ENCODE results near the gene SLC25A4.

The SLC25A4 gene

DNA sequence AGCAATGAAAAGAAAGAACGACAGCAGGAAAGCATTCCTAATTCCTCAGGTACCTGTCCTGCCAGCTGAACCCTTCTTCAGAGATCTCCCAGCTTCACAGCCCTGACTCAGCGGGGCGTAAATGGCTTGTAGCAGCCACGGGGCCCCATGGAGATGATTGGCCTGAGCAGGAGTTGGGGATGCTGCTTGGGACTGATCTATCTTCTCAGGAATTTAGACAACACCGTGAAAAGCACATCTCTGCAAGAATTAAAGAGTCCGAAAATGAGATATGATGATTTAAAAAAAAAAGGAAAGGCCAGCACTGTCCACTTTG is 22.5 kb upstream of the SLC25A4 start:
- no peak for DNase-seq (ENCODE audit: low read depth)

DNA sequence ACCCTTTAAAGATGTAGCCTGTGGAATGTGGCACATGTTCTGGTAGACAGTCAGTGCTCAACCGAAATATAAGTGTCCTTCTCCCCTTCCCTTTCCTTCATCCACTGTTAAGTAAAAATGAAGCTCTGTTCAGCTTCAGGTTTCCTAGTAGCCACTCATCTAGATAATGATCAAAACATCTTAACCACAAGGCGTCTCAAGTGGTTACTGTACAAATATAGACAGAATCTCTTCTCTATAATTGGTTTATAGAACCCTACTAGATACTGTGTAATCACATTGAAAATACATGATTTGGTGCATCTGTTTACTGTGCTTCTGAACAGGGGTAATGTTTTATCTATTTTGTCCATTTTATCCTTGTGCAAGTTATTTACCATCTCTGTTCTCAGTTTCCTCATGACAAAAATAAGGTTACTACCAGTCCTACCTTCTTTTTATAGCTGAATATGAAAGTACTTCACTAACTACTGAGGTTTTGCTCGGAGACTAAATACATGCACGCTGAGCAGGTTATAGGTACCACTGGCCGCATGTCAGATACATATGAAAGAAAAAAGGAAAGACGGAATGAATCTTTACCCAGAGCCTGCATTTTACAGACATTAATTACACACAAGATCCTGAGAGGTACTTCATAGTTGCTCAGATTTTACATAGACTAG is 20.3 kb upstream of the SLC25A4 start:
- DNase-seq (ENCODE audit: low read depth): no peak

DNA sequence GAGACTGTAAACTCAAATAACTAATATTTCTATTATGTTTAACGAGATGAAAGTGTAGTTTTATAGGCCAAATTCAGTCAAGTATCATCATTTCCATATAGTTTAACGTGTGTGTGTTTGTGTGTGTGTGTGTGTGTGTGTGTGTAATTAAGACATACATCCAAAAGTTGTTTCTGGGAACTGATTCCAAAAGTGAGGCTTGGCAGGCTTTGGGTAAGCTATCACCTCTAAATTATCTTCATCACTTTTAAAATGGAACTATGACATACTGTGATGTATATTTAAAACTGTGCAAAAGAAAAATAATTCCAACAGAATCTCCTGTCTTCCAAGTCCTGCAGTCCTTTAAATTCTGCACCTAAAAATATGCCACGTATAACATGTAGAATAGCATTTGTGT is 19.1 kb upstream of the SLC25A4 start:
- DNase-seq (ENCODE audit: low read depth): no peak

DNA sequence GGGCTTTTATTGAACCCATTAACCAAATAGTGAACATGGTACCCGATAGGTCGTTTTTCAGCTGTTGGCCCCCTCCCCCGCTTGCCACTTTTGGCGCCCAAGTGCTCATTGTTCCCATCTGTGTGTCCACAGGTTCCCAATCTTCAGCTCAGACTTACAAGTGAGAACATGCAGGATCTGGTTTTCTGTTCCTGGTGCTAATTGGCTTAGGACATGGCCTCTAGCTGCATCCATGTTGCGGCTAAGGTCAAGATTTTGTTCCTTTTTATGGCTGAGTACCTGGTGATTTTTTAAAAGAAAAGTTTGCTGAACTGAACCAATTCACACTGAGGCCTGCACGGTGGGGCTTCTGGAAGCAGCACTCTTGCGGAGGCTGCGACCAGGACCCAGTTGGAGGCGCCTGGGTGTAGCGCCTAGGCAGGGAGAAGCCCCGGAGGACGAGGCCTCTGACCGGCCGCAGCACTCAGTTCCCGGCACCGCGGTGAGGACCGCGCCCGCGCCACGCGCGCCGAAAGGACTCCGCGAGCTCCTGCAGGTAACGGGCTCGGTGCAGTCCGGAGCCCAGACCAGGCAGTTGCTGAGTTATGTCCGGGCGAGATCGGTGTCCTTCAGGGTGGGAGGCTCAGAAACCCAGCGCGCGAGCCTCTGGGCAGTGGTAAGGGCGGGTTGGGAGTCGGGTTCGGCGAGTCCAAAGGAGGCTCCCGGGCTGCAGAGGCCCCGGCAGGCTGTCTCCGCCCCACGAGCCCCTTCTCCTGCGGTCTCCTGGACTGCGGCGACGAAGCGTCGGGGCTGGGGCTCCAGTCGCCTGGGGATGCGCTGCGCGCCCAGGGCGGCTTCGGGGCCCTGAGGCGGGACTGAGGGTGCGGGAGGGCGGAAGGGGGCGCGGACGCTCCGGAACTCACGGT is 15.8 kb upstream of the SLC25A4 start:
- no peak for DNase-seq (ENCODE audit: low read depth)

DNA sequence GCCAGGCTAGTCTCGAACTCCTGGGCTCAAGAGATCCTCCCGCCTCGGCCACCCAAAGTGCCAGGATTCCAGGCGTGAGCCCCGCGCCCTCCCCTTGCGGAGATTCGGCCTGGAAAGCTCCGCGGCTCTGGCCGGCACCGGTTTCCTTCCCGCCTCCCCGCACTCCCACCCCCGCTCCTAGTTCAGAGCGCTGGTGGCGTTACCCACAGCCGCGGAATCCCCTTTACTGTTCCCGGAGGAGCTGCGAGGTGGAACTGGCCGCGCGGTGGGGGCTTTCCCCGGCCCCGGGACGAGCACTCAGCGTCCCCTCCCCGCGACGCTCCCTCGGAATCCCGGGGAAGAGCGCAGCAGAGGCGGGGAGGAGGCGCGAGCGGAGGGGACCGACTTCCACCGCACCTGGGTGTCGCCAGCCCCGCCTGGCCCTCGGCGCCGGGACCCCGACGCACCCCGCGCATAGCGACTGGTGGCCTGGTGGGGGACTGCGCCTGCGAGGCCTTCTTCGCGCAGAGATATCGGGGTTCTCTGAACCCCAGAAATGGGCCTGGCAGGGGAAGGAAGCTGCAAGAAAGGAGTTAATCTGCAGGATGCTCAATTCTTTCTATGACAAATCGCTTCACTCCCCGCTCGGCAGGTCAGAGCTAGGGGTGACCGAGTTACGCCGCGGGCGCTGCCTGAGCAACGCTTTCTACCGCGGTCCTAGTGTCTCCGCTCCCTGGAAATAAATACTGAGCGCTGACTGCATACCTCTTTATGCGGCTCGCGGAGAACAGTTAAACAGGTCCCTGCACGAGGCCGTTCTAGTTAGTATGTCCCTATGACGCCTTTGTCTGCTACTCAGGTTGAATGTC is 14.6 kb upstream of the SLC25A4 start:
- no peak for DNase-seq (ENCODE audit: low read depth)

DNA sequence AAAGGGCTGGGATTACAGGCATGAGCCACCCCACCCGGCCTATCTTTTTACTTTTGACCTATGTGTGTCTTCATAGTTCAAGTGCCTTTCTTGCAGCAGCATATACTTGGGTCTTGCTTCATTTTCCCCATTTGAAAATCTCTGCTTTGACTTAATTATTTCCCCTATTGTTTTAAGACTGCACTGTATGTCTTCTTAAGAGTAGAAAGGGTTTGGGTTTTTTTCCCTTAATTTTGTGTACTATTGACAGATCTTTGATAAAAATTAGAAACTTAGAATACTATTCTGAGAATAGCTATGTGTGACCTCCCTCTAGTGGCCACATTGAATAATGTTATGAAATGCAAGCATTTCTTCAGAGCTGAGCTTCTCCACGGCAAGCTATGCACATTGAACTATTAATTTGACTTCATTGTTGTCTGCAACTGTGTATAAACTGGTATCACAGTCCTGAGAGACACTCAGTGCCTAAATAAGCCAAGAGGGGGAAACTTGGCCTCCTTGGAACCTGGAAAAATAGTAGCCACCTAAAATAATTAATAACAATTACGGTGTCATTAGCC is 8.7 kb upstream of the SLC25A4 start:
- DNase-seq (ENCODE audit: low read depth): no peak

DNA sequence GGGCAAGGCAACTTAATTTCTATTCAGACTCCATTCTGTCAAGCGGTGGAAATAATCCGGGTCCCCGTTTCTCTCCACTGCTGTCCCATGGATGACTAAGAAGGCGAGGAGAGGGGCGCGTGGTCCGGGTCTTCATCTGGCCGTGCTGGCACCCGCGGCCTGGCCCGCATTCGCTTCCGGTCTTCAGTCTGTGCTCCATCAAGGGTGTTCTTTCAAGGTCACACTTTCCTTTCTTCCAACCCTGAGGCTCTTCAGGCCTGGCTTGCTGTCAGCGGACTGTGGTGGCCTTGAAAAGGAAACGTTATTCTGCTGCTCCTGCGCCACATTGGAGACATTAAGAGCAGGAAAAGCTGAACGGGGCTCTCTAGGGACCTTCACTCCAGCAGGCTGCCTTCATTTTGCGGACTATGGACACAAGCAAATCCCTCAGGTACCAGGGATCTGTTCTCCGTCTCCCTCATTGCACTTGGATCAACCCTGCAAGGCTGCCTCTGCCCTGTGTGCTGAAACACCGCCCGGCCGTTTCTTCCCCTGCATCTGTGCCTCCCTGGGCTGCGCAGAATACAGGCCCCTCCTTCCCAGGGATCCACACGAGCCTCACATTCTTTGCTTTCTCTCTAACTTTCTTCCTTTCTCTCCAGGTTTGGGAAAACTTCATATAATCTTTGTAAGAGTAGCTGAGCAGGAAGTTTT is 5.7 kb upstream of the SLC25A4 start:
- DNase-seq (ENCODE audit: low read depth): no peak

DNA sequence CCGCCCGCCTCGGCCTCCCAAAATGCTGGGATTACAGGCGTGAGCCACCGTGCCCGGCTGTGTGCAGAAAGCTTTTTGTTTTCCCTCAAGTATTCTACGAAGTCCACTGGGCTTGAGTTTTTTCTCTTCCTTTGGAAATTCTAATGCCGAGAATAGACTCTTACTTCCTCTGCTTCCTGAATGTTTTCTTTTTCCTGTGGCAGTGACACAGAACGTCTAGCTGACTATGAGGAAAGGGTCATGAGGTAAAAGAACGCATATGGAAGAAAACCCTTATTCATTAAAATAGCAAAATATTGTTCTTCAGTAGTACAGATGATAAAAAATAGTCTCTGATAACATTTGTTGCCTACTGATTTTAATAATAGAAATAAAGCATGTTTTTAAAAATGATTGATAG is 4.9 kb upstream of the SLC25A4 start:
- DNase-seq (ENCODE audit: low read depth): no peak

DNA sequence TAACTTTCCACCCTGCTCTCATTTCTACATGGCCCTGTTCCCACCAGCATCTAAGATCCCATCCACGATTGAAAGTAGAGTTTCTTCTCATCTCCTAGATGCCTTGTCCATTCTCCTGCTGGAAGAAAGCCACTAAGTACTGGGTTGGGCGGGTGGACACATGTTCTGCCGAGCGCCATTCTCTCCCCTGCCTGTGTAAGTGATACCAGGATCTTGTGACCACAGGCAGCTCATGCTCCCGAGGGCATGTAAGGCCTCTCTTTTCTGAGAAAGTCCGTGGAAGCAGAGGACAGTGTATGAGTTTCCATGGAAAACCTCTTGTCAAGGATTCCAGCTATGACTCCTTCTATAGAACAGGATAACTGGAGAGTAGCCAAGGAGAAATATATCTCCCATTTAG is 3.3 kb upstream of the SLC25A4 start:
- DNase-seq (ENCODE audit: low read depth): no peak

DNA sequence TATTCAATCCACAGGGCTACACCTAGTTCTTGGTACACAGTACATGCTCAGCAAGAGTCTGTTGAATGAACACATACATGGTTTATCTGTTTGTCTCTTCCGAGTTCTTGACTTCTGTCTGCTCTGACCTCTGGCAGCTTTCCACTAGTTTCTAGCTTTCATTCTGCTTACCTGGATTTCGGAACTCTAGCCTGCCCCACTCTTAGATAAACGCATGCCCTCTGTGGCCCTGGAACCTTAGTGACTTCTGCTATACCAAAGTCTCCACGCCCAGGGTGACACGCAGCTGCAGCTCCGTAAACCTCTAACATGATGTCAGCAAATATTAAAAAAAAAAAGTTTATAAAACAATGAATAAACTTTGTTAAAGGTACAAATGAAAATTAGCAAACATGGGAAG is 1.3 kb upstream of the SLC25A4 start:
- DNase-seq (ENCODE audit: low read depth): no peak

DNA sequence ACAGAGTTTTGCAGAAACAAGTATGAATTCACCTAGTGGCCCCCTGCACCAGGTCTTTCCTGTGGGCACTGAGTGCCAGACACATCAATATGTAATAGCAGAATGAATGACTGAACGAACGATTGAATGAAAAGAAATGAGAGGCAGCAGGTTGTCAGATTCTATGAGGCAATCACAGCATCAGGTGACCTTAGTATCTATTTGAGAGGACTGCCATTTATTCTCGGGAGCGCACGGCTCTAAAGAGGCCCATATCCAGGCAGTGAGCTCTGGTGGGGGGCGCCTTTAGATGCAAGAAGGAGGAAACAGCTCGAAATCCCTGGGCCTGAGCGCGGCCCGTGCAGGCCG is 528 bp upstream of the SLC25A4 start:
- no peak for DNase-seq (ENCODE audit: low read depth)

DNA sequence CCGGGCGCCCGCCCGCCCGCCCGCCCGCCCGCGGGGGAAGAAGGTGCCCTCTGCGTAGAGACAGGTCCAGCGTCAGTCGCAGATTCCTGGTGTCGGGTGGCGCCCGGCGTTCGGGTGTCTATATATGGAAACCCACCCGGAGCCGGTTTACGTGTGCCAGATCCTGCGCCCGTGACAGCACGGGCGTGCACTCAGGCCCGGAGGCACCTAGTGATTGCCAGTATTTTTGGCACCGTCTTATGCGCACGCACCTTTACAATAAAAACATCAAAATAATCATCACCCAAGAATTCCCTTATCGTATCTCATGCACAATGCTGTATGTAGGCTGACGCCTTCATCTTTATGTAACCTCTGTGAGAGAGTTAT is 519 bp downstream of the SLC25A4 start:
- no peak for DNase-seq (ENCODE audit: low read depth)

DNA sequence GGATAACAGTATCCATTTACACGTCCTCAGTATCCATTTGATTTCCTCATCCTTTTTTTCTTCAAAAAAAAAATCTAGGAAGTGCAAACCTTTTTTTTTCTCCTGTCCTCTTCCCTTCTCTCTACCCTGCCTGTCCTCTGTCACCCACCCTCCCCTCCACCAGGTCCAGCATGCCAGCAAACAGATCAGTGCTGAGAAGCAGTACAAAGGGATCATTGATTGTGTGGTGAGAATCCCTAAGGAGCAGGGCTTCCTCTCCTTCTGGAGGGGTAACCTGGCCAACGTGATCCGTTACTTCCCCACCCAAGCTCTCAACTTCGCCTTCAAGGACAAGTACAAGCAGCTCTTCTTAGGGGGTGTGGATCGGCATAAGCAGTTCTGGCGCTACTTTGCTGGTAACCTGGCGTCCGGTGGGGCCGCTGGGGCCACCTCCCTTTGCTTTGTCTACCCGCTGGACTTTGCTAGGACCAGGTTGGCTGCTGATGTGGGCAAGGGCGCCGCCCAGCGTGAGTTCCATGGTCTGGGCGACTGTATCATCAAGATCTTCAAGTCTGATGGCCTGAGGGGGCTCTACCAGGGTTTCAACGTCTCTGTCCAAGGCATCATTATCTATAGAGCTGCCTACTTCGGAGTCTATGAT is 1.7 kb downstream of the SLC25A4 start:
- no peak for DNase-seq (ENCODE audit: low read depth)

DNA sequence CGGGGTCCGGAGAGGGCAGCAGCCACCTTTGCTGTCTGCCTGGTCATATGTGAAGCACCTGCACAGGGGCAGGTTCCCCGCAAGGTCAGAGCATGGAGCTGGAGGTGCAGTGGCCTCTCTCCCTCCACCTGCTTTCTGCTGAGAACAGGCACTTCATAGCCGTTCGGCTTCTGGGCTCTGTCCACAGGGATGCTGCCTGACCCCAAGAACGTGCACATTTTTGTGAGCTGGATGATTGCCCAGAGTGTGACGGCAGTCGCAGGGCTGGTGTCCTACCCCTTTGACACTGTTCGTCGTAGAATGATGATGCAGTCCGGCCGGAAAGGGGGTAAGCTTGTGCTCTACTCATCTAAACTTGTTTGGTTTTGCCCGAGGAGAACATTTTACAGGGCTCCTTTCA is 2.5 kb downstream of the SLC25A4 start:
- no peak for DNase-seq (ENCODE audit: low read depth)

DNA sequence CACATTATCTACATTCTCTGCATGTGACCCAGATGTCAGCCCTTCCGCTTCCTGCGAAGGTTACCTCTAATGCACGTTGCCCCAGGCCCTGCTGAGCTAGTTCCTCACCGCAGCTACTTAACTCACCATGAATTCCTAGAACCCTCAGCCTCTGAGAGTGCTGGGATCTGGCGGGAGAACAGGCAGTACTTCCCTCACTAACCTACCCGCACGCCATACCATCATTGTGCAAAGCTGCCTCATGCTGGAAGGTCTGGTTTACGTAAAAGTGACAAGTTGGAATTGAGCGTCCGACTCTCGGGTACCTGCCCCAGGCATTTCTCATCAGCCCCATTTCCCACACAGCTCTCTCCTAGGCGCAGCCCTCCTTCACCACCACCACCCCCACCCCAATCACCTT is 6.3 kb downstream of the SLC25A4 start:
- DNase-seq (ENCODE audit: low read depth): no peak

DNA sequence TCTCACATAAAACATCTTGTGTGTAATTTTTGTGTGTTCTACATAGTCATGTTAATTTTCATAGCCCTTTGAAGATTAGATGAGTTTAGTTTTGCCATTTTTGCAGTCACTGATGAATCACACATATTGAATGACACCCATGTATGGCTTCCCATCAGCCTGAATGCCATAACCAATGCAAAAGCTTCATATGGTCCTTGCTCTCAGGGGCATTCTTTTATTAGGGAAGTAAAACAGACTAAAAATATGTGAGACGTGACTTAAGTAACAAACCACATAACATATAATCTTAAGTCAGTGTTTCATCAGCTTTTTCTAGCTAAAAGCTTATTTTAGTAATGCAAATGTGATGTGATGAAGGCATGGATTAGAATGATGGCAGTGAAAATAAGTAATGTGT is 8.2 kb downstream of the SLC25A4 start:
- no peak for DNase-seq (ENCODE audit: low read depth)

DNA sequence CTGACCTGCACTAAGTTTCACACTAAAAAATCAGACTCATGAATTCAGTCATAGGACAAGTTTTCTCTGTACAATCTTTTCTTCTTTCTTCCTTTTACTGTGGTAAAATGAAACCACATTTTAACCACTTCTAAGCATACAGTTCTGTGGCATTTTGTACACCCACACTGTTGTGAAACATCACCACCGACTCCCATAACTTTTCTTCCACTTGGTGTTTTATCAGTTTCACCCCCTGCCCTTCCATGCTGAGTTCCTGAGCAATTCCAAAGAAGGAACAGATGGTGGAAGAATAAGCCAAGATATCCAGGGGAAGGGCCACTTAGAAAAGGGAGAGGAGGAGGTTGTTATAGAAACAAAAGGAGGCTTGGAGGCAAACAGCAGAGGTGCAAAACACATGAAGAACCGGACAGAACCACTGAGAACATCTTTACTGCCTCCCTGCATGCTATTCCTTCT is 22.6 kb downstream of the SLC25A4 start:
- DNase-seq (ENCODE audit: low read depth): no peak

DNA sequence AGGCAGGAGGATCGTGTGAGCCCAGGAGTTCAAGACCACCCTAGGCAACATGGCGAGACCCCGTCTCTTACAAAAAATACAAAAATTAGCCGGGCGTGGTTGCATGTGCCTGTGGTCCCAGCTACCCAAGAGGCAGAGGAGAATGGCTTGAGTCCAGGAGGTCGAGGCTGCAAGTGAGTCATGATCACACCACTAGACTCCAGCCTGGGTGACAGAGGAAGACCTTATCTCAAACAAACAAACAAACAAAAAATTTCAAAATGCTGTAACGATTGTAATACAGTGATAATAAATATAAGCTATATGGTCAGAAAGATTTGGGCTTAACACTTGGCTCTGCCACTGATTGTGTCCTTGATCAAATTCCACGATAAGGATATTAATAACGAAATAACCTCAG is 24.2 kb downstream of the SLC25A4 start:
- DNase-seq (ENCODE audit: low read depth): no peak

DNA sequence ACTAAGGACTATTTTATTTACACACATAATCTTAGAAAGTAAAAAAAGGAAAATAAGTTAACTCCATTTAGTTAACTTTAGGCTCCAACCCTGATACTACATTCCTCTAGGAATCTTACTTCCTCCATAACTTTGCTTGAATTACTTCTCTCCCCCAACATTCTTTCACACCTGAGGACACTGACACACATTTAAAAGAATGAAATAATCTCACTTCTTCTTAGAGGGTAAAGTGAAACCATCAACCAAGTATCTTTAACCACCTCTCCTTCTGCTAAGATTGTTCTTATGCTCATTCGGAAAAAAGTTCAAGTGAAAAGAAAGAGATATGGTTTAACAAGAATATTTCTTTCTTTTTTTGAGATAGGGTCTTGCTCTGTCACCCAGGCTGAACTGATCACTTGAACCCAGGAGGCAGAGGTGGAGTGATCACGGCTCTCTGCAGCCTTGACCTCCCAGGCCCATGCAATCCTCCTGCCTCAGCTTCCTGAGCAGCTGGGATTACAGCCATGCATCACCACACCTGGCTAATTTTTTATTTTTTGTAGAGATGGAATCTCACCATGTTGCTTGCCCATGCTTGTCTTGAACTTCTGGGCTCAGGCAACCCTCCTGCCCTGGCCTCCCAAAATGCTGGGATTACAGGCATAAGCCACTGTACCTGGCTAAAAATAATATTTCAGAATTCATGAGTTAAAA is 28.5 kb downstream of the SLC25A4 start:
- DNase-seq (ENCODE audit: low read depth): no peak

DNA sequence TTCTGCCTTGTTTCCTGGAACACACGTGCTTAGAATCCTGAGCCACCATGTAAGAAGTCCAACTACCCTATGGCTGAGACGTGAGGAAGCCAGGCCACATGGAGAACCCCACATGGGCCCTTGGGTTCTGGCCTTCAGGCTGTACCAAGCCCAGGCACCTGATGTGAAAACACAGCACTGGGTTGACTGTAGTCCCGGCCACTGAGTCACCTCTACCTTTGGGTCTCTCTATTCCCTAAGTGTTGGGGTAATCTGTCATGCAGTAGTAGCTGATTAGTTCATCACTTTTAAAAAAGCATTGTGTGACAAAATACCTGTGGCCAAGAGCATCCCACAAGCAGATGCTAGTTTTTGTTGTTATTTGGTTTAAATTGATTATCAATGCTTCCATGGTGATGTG is 36.4 kb downstream of the SLC25A4 start:
- no peak for DNase-seq (ENCODE audit: low read depth)

DNA sequence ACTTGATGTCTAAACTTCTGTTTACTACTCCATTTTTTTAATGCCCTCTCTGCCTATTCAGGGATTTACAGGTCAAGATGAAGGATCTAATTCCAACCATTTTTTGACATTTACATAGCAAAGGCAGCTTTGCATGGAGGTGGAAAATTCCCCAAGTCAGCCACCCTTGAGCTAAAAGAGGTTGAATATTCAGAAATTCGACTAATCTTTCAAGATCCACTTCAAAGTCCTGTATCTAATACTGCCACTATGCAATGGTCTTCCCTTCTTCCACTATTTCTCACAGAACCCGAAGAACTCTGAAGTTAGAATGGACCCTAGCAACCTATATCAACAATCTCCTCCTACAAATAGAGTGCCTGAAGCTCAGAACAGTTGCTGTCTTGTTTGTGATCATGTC is 39.2 kb downstream of the SLC25A4 start:
- DNase-seq (ENCODE audit: low read depth): no peak

All from stimulated activated CD8-positive, alpha-beta memory T cell treated with anti-CD3 and anti-CD28 coated beads, Interleukin-15, amount 100 ng/mL, for 1 hour (primary cell).